WI38 (cell line): ENCODE measurements around the gene PPIF.

Experiments used
- H3K4me3 ChIP-seq: 2 replicates; pipeline ENCODE4 v1.5.1; 2011; ENCODE audit warnings: low read depth, mild to moderate bottlenecking, control low read depth, low read length
- CTCF ChIP-seq: IDR thresholded peaks from 2 replicates; pipeline ENCODE4 v1.5.1; 2012; ENCODE audit warnings: low read depth, mild to moderate bottlenecking, control low read depth, low read length

Gene PPIF

GRCh38 chr10:79392020-79392398, 44.7 kb downstream of the PPIF start:
- no peak for TF ChIP-seq CTCF
- H3K4me3 ChIP-seq: no peak overlapping the region

GRCh38 chr10:79392506-79393176, 45.4 kb downstream of the PPIF start:
- H3K4me3 ChIP-seq: no peak overlapping the region
- no peak for TF ChIP-seq CTCF

- no peak overlapping the region for H3K4me3 ChIP-seq
- TF ChIP-seq CTCF: no peak
Measured at GRCh38 chr10:79393221-79393923, 46.1 kb downstream of the PPIF start.

GRCh38 chr10:79393924-79394610, 46.8 kb downstream of the PPIF start:
- no peak for TF ChIP-seq CTCF
- H3K4me3 ChIP-seq: no peak overlapping the region

GRCh38 chr10:79394664-79395063, 47.4 kb downstream of the PPIF start:
- no peak for TF ChIP-seq CTCF
- H3K4me3 ChIP-seq: no peak overlapping the region

- TF ChIP-seq CTCF: no peak
- H3K4me3 ChIP-seq: no peak overlapping the region
Measured at GRCh38 chr10:79396520-79396919, 49.3 kb downstream of the PPIF start.

- no peak for TF ChIP-seq CTCF
- no peak overlapping the region for H3K4me3 ChIP-seq
Measured at GRCh38 chr10:79397051-79397450, 49.8 kb downstream of the PPIF start.
